Activated CD8-positive, alpha-beta T cell treated with anti-CD3 and anti-CD28 coated beads, Interleukin-2, amount 10 ng/mL, durations not matched to agents 7 days and 5 days (primary cell): ENCODE data around the gene MMUT. TPM values are rescaled to one million over a fixed set of nuclear protein-coding genes. Genes with fewer than 3 reads are reported as not detected.
"Not testable (repeated sequence)": the region's sequence is repeated elsewhere in the genome, so short reads cannot be mapped to it uniquely, and the experiment has no call there.

Source experiments
- ATAC-seq: fragments of 150-1000 bp; cut with Tn5 transposase; one replicate; pipeline ENCODE4 v1.10.0; 2021; ENCODE audit warnings: moderate library complexity
- CTCF ChIA-PET: fragments of 350-600 bp; sonication (Branson Sonifier 250); formaldehyde crosslinking; loops from one replicate; lab custom pipeline; 2021; ENCODE audit warnings: antibody characterized with exemption; lab: Charles Lee
- POLR2A ChIA-PET: fragments of 350-600 bp; sonication (Branson Sonifier 250); formaldehyde crosslinking; loops from one replicate; lab custom pipeline; 2021; ENCODE audit warnings: antibody characterized with exemption; lab: Charles Lee
- DNase-seq: peaks from one replicate; pipeline ENCODE4 v3.0.0-alpha.2; 2020
- H3K27ac Mint-ChIP-seq: one replicate; pipeline ENCODE4 v1.8.0; 2021; ENCODE audit warnings: mild to moderate bottlenecking, mixed read lengths
- H3K27me3 Mint-ChIP-seq: one replicate; pipeline ENCODE4 v1.8.0; 2021; ENCODE audit warnings: low read depth, mixed read lengths
- H3K36me3 Mint-ChIP-seq: one replicate; pipeline ENCODE4 v1.8.0; 2021; ENCODE audit warnings: low read depth, mixed read lengths
- H3K4me1 Mint-ChIP-seq: one replicate; pipeline ENCODE4 v1.8.0; 2021; ENCODE audit warnings: low read depth, mixed read lengths
- H3K4me3 Mint-ChIP-seq: one replicate; pipeline ENCODE4 v1.8.0; 2021; ENCODE audit warnings: mild to moderate bottlenecking, mixed read lengths
- H3K9me3 Mint-ChIP-seq: one replicate; pipeline ENCODE4 v1.8.0; 2022; ENCODE audit warnings: mixed read lengths; ENCODE audit not compliant: insufficient read depth
- total RNA-seq, 2 experiments: library from RNA; stranded (reverse); gene quantifications; one replicate each; pipeline ENCODE4 v1.2.3, GENCODE V29; 2021

The MMUT gene
- total RNA-seq, 2 experiments from 2014 or later = 14.0 to 14.2 TPM

GRCh38 chr6:49415358-49415757 lies 47.7 kb downstream of the MMUT start:
- H3K4me1 Mint-ChIP-seq = no peaks in the 10 kb centered on the region
- ATAC-seq = no peak
- no peaks in the 10 kb centered on the region for H3K9me3 Mint-ChIP-seq
- ChIA-PET POLR2A (no interaction called here), CTCF (no interaction called here)
- no peak overlapping the region for H3K4me3 Mint-ChIP-seq
- H3K27ac Mint-ChIP-seq = no peak overlapping the region
- no peak for DNase-seq
- H3K27me3 Mint-ChIP-seq = peaks cover 15% of the 10 kb centered on the region
- H3K36me3 Mint-ChIP-seq = no peaks in the 10 kb centered on the region

GRCh38 chr6:49410564-49410963 lies 52.5 kb downstream of the MMUT start:
- peaks cover 5% of the 10 kb centered on the region for H3K27me3 Mint-ChIP-seq
- ATAC-seq = no peak
- DNase-seq = no peak
- H3K4me3 Mint-ChIP-seq = no peak overlapping the region
- CTCF ChIA-PET = interaction anchor here (0.9 to 3.3 kb wide), 10 partner anchors 9 to 1622 kb away, joined by 3 to 33 read pairs (median 3); no protein-coding TSS in a partner anchor
- H3K9me3 Mint-ChIP-seq = no peaks in the 10 kb centered on the region
- H3K4me1 Mint-ChIP-seq = no peaks in the 10 kb centered on the region
- H3K27ac Mint-ChIP-seq = no peak overlapping the region
- POLR2A ChIA-PET = no interaction called here
- no peaks in the 10 kb centered on the region for H3K36me3 Mint-ChIP-seq

GRCh38 chr6:49409951-49410542 lies 53.0 kb downstream of the MMUT start:
- ATAC-seq (peak; percentile 60), DNase-seq (peak; percentile 71)
- Mint-ChIP-seq H3K27ac (no peak overlapping the region), H3K27me3 (peaks cover 2% of the 10 kb centered on the region), H3K36me3 (no peaks in the 10 kb centered on the region), H3K4me3 (no peak overlapping the region), H3K4me1 (no peaks in the 10 kb centered on the region), H3K9me3 (no peaks in the 10 kb centered on the region)
- CTCF ChIA-PET = interaction anchor here (0.7 to 3.3 kb wide), 13 partner anchors 10 to 1622 kb away, joined by 3 to 33 read pairs (median 3); no protein-coding TSS in a partner anchor
- POLR2A ChIA-PET = no interaction called here

GRCh38 chr6:49406250-49406970 lies 56.6 kb downstream of the MMUT start:
- DNase-seq = no peak
- no peak for ATAC-seq
- Mint-ChIP-seq H3K36me3 (no peaks in the 10 kb centered on the region), H3K27ac (no peak overlapping the region), H3K4me3 (no peak overlapping the region), H3K27me3 (peaks cover 3% of the 10 kb centered on the region), H3K4me1 (no peaks in the 10 kb centered on the region), H3K9me3 (no peaks in the 10 kb centered on the region)
- ChIA-PET CTCF (interaction anchor here (1.1 kb wide), 1 partner anchor 1619 kb away, joined by 3 read pairs; no protein-coding TSS in a partner anchor), POLR2A (no interaction called here)

- H3K9me3 Mint-ChIP-seq = no peaks in the 10 kb centered on the region
- ATAC-seq (no peak), DNase-seq (no peak)
- H3K4me3 Mint-ChIP-seq = no peak overlapping the region
- POLR2A ChIA-PET = no interaction called here
- H3K27me3 Mint-ChIP-seq = peaks cover 3% of the 10 kb centered on the region
- CTCF ChIA-PET = no interaction called here
- H3K36me3 Mint-ChIP-seq = no peaks in the 10 kb centered on the region
- no peaks in the 10 kb centered on the region for H3K4me1 Mint-ChIP-seq
- H3K27ac Mint-ChIP-seq = no peak overlapping the region
Observed at GRCh38 chr6:49401063-49401462, 62.0 kb downstream of the MMUT start.

- H3K27me3 Mint-ChIP-seq, H3K4me1 Mint-ChIP-seq, H3K9me3 Mint-ChIP-seq, POLR2A ChIA-PET, H3K4me3 Mint-ChIP-seq, ATAC-seq, H3K36me3 Mint-ChIP-seq, CTCF ChIA-PET, H3K27ac Mint-ChIP-seq, DNase-seq: not testable (repeated sequence)
Observed at GRCh38 chr6:49386667-49387508, 76.2 kb downstream of the MMUT start.

- no peak overlapping the region for H3K4me3 Mint-ChIP-seq
- no peaks in the 10 kb centered on the region for H3K4me1 Mint-ChIP-seq
- DNase-seq = no peak
- ChIA-PET POLR2A (no interaction called here), CTCF (interaction anchor here (0.8 kb wide), 1 partner anchor 25 kb away, joined by 3 read pairs; no protein-coding TSS in a partner anchor)
- H3K27me3 Mint-ChIP-seq = no peaks in the 10 kb centered on the region
- no peak overlapping the region for H3K27ac Mint-ChIP-seq
- no peaks in the 10 kb centered on the region for H3K9me3 Mint-ChIP-seq
- no peak for ATAC-seq
- H3K36me3 Mint-ChIP-seq = no peaks in the 10 kb centered on the region
Observed at GRCh38 chr6:49384904-49385303, 78.1 kb downstream of the MMUT start.

Other genes with a start within 250 kb of the MMUT start
- 10 to 100 TPM; 18.2 to 18.9 TPM for gene CENPQ, start 117 bp upstream of the MMUT start, total RNA-seq
- gene GLYATL3, start 36.7 kb upstream of the MMUT start, total RNA-seq = not detected
- gene C6orf141, start 87.4 kb upstream of the MMUT start, total RNA-seq = under 1 TPM in 1 of 2 experiments, not detected in 1; 0.26 TPM
- not detected for gene RHAG, start 173.6 kb upstream of the MMUT start, total RNA-seq